Measurements from ENCODE around the gene SPSB4.

DNA sequence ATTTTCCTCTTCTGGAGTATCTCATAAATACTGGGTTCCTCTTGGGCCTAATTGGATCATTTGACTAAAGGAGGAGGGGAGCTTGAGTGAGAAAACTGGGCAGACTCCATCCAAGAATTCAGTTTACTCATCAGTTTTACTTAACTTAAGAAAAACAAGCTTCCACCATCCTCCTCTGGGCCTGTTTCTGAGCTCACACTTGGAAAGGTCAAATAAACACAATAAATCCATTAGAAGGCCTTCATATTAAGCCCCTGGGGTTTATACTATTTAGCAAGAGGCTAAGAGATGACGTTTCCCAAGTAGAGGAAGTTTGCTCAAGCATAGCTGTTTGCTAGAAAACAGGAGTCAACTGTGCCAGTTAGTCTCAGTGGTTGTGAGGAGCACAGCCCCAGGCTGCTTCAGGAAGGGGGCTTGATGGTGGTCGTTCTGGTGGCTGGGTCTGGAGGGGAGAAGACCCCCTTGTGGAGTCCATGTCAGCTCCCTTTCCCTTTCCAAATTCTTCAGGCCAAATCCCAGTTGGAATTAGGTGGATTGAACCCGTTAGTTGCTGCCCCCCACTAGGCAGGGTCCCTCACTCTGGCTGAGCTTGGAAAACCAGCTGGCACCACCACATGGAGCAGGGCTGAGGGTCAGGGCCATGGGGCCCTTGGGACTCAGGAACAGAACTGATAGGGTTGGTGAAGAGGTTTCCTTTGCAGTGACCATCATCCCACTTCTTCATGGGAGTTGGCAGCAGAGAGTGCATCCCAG, 64.8 kb downstream of the SPSB4 start:
- TF ChIP-seq, protein P1, sequence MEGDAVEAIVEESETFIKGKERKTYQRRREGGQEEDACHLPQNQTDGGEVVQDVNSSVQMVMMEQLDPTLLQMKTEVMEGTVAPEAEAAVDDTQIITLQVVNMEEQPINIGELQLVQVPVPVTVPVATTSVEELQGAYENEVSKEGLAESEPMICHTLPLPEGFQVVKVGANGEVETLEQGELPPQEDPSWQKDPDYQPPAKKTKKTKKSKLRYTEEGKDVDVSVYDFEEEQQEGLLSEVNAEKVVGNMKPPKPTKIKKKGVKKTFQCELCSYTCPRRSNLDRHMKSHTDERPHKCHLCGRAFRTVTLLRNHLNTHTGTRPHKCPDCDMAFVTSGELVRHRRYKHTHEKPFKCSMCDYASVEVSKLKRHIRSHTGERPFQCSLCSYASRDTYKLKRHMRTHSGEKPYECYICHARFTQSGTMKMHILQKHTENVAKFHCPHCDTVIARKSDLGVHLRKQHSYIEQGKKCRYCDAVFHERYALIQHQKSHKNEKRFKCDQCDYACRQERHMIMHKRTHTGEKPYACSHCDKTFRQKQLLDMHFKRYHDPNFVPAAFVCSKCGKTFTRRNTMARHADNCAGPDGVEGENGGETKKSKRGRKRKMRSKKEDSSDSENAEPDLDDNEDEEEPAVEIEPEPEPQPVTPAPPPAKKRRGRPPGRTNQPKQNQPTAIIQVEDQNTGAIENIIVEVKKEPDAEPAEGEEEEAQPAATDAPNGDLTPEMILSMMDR (IDR thresholded peaks at IDR 0.05): no peak
- no peak for TF ChIP-seq POLR2A (IDR thresholded peaks at IDR 0.05)

Measured in body of pancreas (tissue), 4 donors.